ENCODE measurements around the gene AVL9. TPM values are rescaled to one million over a fixed set of nuclear protein-coding genes. Genes with fewer than 3 reads are reported as not detected.
"Not testable (repeated sequence)": the region's sequence is repeated elsewhere in the genome, so short reads cannot be mapped to it uniquely, and the experiment has no call there.

Gene AVL9
- total and polyA plus RNA-seq, 2 of the 4 experiments (the other 2 are of a cell fraction) = 13.1 to 21.7 TPM

GRCh38 chr7:32602470-32602869 is 107.2 kb downstream of the AVL9 start:
- dilution Hi-C loops (cut with HindIII; ENCODE audit: low sequenced_read_pairs, unreplicated experiment) (no loop called here), in situ Hi-C loops (cut with MboI; ENCODE audit: low sequenced_read_pairs) (no loop called here), intact Hi-C loops (cut with micrococcal nuclease) (no loop called here)
- Histone ChIP-seq H4K5ac (ENCODE audit: low read depth, low read length) (no peak overlapping the region), H3K4me3 (ENCODE audit: insufficient read depth, low read depth, low read length) (no peak overlapping the region), H3K9ac (ENCODE audit: low read depth, low read length) (no peak overlapping the region), H4K91ac (ENCODE audit: insufficient read depth, low read depth, low read length) (no peak overlapping the region), H2BK15ac (ENCODE audit: low read depth, low read length) (no peak overlapping the region), H3K79me1 (ENCODE audit: low read depth in 1 of 2, low read length in 2 of 2) (no peaks in the 10 kb centered on the region), H3K27me3 (ENCODE audit: control insufficient read depth, insufficient read depth, low read length) (no peaks in the 10 kb centered on the region), H3K9me1 (ENCODE audit: insufficient read depth, low read length) (no peaks in the 10 kb centered on the region), H3K18ac (ENCODE audit: low read depth, low read length) (no peak overlapping the region), H4K20me1 (ENCODE audit: insufficient read depth, low read length) (no peaks in the 10 kb centered on the region), H2BK120ac (ENCODE audit: low read depth, low read length) (no peak overlapping the region), H3K9me3 (ENCODE audit: control insufficient read depth, insufficient read depth, low read length) (peaks cover 4% of the 10 kb centered on the region), H2BK5ac (ENCODE audit: low read depth, low read length, poor library complexity, severe bottlenecking) (no peak overlapping the region), H3K36me3 (ENCODE audit: control insufficient read depth, insufficient read depth, low read length) (no peaks in the 10 kb centered on the region), H3K4me1 (ENCODE audit: control insufficient read depth, insufficient read depth, low read length) (no peaks in the 10 kb centered on the region), H2AK9ac (replicated peaks; ENCODE audit: low read depth, low read length, poor library complexity) (no peak overlapping the region), H3K23ac (ENCODE audit: low read depth, low read length) (no peak overlapping the region), H3K14ac (replicated peaks; ENCODE audit: low read depth, low read length) (no peak overlapping the region), H2BK20ac (ENCODE audit: low read depth, low read length) (no peak overlapping the region), H3K4ac (ENCODE audit: low read depth, low read length) (no peak overlapping the region), H3K56ac (ENCODE audit: extremely low read depth, insufficient read depth, low read length) (no peak overlapping the region), H3K4me2 (ENCODE audit: low read depth, low read length) (no peak overlapping the region), H4K8ac (ENCODE audit: low read depth in 2 of 2, low read length in 2 of 2) (no peak overlapping the region), H2AK5ac (ENCODE audit: low read depth, low read length) (no peak overlapping the region), H2AFZ (replicated peaks; ENCODE audit: low read length, poor library complexity) (no peak overlapping the region), H3K27ac (ENCODE audit: insufficient read depth, low read length) (no peak overlapping the region)
- POLR2A ChIA-PET (ENCODE audit: unreplicated experiment) = no interaction called here
- no TSS peak for BruUV-seq (replicated peaks)
- TF ChIP-seq CHD1 (IDR thresholded peaks at IDR 0.05; ENCODE audit: low read depth, low read length) = no peak
- no peak for TF ChIP-seq POLR2A (IDR thresholded peaks at IDR 0.05; ENCODE audit: low read depth, low read length)
- CTCF ChIA-PET = no interaction called here
- WGBS, 2 experiments (ENCODE audit: extremely low coverage in 2 of 2, insufficient read length in 1 of 2) = no CpG with 5 or more reads among the region's 2 CpGs
- ATAC-seq (ENCODE audit: low read depth) (no peak), DNase-seq (no peak)

GRCh38 chr7:32603492-32603891 is 108.2 kb downstream of the AVL9 start:
- H3K9me3 ChIP-seq (ENCODE audit: control insufficient read depth, insufficient read depth, low read length); H3K4me1 ChIP-seq (ENCODE audit: control insufficient read depth, insufficient read depth, low read length); H2AK9ac ChIP-seq (replicated peaks; ENCODE audit: low read depth, low read length, poor library complexity); H3K4me2 ChIP-seq (ENCODE audit: low read depth, low read length); H2BK120ac ChIP-seq (ENCODE audit: low read depth, low read length); H4K20me1 ChIP-seq (ENCODE audit: insufficient read depth, low read length); POLR2A ChIA-PET (ENCODE audit: unreplicated experiment); H4K8ac ChIP-seq (ENCODE audit: low read depth in 2 of 2, low read length in 2 of 2); H3K9ac ChIP-seq (ENCODE audit: low read depth, low read length); H2AK5ac ChIP-seq (ENCODE audit: low read depth, low read length); DNase-seq; H2AFZ ChIP-seq (replicated peaks; ENCODE audit: low read length, poor library complexity); in situ Hi-C loops (cut with MboI; ENCODE audit: low sequenced_read_pairs); H2BK20ac ChIP-seq (ENCODE audit: low read depth, low read length); H3K18ac ChIP-seq (ENCODE audit: low read depth, low read length); ATAC-seq (ENCODE audit: low read depth); H4K91ac ChIP-seq (ENCODE audit: insufficient read depth, low read depth, low read length); H3K9me1 ChIP-seq (ENCODE audit: insufficient read depth, low read length); H3K14ac ChIP-seq (replicated peaks; ENCODE audit: low read depth, low read length); H2BK15ac ChIP-seq (ENCODE audit: low read depth, low read length); H3K79me1 ChIP-seq (ENCODE audit: low read depth in 1 of 2, low read length in 2 of 2); CTCF ChIA-PET; H3K27ac ChIP-seq (ENCODE audit: insufficient read depth, low read length); H3K27me3 ChIP-seq (ENCODE audit: control insufficient read depth, insufficient read depth, low read length); H3K56ac ChIP-seq (ENCODE audit: extremely low read depth, insufficient read depth, low read length); BruUV-seq (replicated peaks); dilution Hi-C loops (cut with HindIII; ENCODE audit: low sequenced_read_pairs, unreplicated experiment); intact Hi-C loops (cut with micrococcal nuclease); H3K4me3 ChIP-seq (ENCODE audit: insufficient read depth, low read depth, low read length); H3K36me3 ChIP-seq (ENCODE audit: control insufficient read depth, insufficient read depth, low read length); H4K5ac ChIP-seq (ENCODE audit: low read depth, low read length); H2BK5ac ChIP-seq (ENCODE audit: low read depth, low read length, poor library complexity, severe bottlenecking); H3K4ac ChIP-seq (ENCODE audit: low read depth, low read length); H3K23ac ChIP-seq (ENCODE audit: low read depth, low read length): not testable (repeated sequence)
- WGBS, 2 experiments (ENCODE audit: extremely low coverage in 2 of 2, insufficient read length in 1 of 2) = no CpG with 5 or more reads among the region's 3 CpGs

Measured in IMR-90 (cell line).